Measurements from ENCODE around the gene TSHZ2.
"Not testable (repeated sequence)": the region's sequence is repeated elsewhere in the genome, so short reads cannot be mapped to it uniquely, and the experiment has no call there.

TSHZ2 gene

GRCh38 chr20:53532654-53533312, 560.6 kb downstream of the TSHZ2 start:
- DNase-seq, result not testable (repeated sequence)

DNA sequence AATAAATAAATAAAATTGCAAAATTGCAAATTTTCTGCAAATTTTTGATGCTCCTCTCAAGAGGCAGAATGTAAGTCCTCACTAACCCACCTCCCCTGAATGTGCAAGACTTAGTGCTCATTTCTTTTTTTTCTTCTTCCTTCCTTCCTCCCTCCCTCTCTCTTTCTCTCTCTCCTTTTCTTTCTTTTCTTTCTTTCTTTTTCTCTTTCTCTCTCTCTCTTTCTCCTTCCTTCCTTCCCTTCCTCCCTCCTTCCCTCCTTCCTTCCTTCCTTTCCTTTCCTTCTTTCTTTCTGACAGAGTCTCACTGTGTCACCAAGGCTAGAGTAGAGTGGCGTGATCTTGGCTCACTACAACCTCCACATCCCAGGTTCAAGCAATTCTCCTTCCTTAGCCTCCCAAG, 561.3 kb downstream of the TSHZ2 start:
- no peak for DNase-seq

DNA sequence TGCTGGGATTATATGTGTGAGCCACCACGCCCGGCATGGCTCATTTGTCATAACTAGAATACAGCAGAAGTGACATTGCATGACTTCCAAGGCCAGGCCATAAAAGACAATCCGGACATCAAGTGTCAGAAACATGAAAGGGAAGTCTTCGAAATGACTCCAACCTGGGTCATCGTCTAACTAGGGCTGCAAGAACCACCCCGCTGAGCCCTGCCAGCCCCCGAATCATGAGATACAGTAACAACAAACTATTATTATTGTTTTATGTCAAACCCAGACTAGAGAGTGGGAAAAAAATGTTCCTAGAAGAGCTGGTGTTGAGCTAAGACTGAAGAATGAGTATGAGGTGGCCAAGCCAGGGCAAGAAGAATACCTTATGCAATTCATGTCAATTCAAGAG, 561.9 kb downstream of the TSHZ2 start:
- no peak for DNase-seq

GRCh38 chr20:53535878-53536277, 563.7 kb downstream of the TSHZ2 start:
- no peak for DNase-seq

DNA sequence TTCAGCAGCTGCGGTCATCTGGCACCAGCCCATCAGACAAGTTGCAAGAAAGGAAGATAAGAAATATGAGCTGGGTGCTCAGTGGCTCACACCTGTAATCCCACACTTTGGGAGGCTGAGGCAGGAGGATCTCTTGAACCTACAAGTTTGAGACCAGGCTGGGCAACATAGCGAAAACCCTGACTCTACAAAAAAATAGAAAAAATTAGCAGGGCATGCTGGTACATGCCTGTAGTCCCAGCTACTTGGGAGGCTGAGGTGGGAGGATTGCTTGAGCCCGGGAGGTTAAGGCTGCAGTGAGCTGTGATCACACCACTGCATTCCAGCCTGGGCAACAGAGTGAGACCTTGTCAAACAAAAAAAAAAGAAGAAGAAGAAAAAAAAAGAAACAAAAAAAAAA, 564.2 kb downstream of the TSHZ2 start:
- DNase-seq, result not testable (repeated sequence)

DNA sequence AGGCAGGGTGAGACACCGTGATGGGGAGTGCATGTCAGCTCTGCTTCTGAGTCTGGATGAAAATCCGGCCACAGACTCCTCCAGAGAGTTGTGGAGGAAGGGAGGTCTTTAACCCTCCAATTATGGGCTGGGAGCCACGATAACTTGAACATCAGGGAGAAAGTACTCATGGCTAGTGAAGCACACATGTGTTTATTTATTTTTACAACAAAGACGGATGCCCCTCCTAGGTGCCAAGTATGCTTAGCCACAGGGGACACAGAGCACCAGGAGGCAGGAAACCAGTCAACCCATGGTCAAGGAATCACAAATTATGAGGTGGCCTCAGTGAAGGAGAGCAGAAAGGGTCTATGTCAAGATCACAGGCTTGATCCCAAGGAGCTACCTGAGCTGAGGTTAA, 567.4 kb downstream of the TSHZ2 start:
- no peak for DNase-seq

Measured in NCI-H69 (cell line).